PC-3 (cell line): Measurements from ENCODE around the gene CPEB3.

Experiments
- CTCF ChIP-seq: fragments of 300-600 bp; sonication (generic); conservative IDR thresholded peaks from 2 replicates; pipeline ENCODE4 v1.5.1; 2017; ENCODE audit warnings: antibody characterized with exemption, low read depth, mild to moderate bottlenecking, low read length
- EZH2 ChIP-seq: fragments of 300-600 bp; sonication (generic); IDR thresholded peaks from one replicate; pipeline ENCODE4 v1.6.1; 2017; ENCODE audit warnings: antibody characterized with exemption, mild to moderate bottlenecking, low read length; ENCODE audit not compliant: unreplicated experiment

GRCh38 chr10:92149261-92149660 is 141.6 kb downstream of the CPEB3 start:
- TF ChIP-seq CTCF (no peak), EZH2 (no peak)
